Astrocyte of the cerebellum (primary cell): ENCODE measurements around the gene TEX12.
A peak's percentile ranks its signal among the peaks of the same experiment; 100 is the strongest.

Source experiments
- DNase-seq: peaks from one replicate; pipeline ENCODE4 v3.0.0-alpha.2; 2011; ENCODE audit warnings: low read depth
- H3K4me3 ChIP-seq: 2 replicates; pipeline ENCODE4 v1.5.1; 2011; ENCODE audit warnings: mild to moderate bottlenecking, low read depth, low read length, moderate library complexity
- CTCF ChIP-seq: IDR thresholded peaks from 2 replicates; pipeline ENCODE4 v1.5.1; 2012; ENCODE audit warnings: low read length, low read depth, moderate library complexity, mild to moderate bottlenecking; ENCODE audit errors: missing control alignments
- in situ Hi-C: cut with HindIII; loops from 2 replicates; pipeline ENCODE4 v1.10.0; 2017; ENCODE audit warnings: low sequenced_read_pairs

Gene TEX12

DNA sequence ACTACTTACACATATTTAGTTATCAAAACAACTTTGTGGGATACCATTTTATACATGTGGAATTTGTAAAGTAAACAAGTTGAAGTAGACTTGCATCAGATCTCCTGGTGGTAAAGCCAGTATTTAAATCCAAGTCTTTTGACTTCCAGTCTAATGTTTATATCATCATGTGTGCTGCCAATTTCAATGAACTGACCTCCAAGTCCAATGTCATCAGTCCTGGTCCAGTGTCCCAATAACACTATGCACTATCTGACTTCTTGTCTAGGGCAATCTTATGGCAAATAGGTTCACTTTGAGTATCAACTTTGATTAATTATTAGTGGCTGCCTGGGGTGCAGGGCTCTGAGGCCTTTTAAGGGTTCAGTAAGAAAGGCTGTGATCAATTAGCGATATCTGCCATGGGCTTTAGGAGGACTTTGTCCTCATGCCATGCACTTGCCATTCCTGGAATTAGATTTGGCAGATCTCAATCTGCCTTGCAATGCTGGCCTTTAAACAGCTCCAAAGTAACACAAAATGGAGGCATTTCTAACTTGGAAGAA is 49.5 kb downstream of the TEX12 start:
- no peak for DNase-seq
- in situ Hi-C loops: loop anchor here (5.0 kb wide), 1 partner anchor 76 kb away; no protein-coding TSS in a partner anchor
- no peak overlapping the region for H3K4me3 ChIP-seq
- TF ChIP-seq CTCF: no peak

GRCh38 chr11:112219476-112220232 is 52.5 kb downstream of the TEX12 start:
- TF ChIP-seq CTCF: peak; percentile 63
- H3K4me3 ChIP-seq: no peak overlapping the region
- DNase-seq: peak; percentile 68

GRCh38 chr11:112221274-112221835 is 54.2 kb downstream of the TEX12 start:
- in situ Hi-C loops: no loop called here
- no peak overlapping the region for H3K4me3 ChIP-seq
- TF ChIP-seq CTCF: no peak
- DNase-seq: no peak

More at GRCh38 chr11:112219476-112220232, 52.5 kb downstream of the TEX12 start:
- in situ Hi-C loops: loop anchor here (5.0 kb wide), 1 partner anchor 73 kb away; no protein-coding TSS in a partner anchor
